HG02943 (cell line): Measurements from ENCODE around the gene SCOC.
A peak's percentile ranks its signal among the peaks of the same experiment; 100 is the strongest.

Experiments
- ATAC-seq: cut with Tn5 transposase; IDR thresholded peaks from one replicate; pipeline ENCODE4 v1.9.1; 2021; ENCODE audit warnings: mild to moderate bottlenecking, low read depth, moderate library complexity; ENCODE audit not compliant: unreplicated experiment

SCOC gene

DNA sequence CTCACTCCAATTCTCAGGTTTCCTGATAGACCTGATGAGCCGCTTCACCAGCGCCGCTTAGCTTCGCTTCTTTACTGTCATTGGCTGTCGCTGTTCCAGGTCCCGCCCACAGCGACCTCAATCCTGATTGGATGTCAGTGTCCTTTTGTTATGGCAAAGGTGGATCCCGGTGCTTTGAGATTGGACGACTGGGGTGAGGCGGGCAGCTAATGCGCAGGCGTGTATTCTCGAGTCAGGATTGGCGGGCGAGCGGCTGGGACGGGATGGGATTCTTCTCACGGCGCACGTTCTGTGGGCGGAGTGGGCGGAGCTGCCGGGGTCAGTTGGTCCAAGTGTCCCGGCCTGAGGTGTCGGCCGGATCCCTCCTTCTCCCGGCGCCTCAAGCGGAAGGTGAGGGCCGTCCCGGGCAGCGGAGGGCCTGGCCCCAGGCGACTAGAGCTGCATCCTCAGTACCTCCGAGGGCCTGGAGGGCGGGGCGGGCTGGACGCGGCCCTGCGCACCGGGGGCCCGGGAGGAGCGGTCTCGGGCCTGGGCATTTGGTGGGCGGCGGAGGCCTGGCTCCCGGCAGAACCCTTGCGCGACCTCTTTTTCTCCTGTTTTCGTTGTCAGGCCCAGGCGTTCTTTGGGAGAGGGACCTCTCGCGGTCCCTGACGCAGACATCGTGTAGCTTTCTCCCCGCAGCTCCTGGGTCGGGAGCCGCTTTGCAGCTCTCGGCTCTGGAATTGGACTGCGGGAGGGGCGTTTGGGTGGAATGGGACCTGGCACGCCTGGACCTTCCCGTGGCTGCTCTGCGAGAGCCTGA, at the start of gene SCOC:
SCOC (plus strand) TSS at position 319 of the 802 bp plus-strand sequence. CDS start 5,525 bp downstream, outside the sequence.
- peak; percentile 95 for ATAC-seq

DNA sequence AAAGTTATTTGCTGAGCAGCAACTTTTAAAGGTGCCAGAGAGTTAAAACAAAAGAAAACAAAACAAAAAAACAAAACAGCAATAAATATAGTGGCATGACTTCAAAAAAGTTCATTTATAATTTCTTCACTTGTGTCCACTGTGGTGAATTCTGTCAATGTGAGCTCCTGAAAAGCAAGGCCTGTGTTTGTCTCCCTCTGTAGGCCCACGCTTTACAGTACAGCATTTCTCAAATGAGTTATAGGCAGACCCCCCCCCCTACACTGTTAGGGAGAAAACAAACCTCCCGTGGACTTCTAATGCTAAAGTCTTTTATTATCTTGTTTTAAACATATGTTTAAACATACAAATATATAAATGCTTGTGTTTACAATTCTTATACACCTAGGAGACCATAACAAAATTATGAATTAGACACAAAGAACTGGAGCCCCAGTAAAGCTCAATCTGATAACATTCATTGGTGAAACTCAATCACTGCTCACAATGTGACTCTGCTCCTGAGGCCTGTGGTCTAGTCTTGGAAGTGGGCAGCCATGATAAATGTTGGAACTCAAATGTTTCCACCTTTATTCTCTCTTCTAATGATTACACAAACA, 47.0 kb upstream of the SCOC start:
- no peak for ATAC-seq

DNA sequence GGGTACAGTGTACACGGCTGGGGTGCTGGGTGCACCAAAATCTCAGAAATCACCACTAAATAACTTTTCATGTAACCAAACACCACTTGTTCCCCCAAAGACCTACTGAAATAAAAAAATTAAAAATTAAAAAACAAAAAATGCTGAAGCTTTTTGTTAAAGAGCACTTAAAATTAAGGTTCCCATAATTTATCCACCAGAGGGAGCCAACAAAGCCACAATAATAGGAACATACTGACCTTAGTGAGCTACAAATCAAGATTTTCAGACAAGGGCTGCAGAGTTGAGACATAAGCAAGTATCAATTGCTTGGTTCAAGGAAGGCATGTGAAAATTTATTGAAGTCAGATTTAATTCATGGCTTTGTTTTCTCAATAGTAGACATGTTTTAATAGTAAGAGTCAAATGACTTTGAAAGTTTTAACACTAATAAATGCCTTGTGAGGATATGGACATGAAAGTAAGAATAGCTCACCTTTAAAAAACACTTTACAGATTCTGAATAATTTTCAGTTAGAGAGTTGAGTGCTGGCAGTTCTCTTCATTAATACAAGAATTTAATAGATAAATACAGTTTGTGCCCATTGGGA, 43.0 kb upstream of the SCOC start:
- no peak for ATAC-seq

DNA sequence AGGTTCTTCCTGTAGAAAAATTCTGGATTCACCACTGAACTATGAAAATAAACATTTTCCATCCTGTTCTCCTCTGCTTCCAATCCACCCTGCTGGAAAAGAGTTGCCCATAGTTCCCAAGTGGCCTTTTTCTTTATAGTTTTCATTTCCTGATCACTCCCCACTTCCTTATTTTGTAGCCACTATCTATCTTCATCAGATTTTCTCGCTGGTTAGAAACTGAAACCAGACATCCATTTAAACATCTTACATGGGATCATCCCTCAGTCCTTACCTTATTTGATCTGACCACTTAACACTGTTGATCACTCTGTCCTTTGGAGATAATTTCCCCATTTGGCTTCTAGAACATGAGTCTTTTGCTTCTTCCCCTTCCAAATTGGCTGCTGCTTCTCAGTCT, 42.2 kb upstream of the SCOC start:
- no peak for ATAC-seq

DNA sequence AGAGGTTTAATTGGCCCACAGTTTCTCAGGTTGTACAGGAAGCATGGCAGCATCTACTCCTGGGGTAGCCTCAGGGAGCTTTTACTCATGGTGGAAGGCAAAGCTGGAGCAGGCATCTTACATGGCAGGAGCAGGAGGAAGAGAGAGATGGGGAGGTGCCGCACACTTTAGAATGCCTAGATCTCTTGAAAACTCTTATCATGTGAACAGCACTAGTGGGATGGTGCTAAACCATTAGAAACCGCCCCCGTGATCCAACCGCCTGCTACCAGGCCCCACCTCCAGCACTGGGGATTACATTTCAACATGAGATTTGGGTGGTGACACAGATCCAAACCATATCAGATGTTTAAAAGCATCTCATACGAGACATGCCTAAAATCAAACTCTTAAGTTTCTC, 41.6 kb upstream of the SCOC start:
- ATAC-seq = no peak

DNA sequence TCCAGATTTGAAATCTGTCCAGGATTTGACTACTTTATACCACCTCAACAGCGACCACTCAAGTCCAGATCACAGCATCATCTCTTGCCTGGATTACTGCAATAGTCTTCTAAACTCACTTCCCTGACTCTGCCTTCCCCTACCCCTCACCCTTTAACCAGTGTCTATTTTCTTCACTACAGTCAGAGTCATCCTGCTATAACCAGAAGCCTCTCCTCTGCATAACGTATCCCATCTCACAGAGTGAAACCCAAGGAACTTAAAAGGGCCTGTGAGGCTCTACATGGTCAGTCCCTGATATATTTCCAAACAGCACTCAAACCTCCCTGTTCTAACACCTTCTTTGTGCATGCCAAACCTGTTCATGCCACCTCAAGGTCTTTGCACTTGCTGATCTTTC, 40.7 kb upstream of the SCOC start:
- no peak for ATAC-seq

DNA sequence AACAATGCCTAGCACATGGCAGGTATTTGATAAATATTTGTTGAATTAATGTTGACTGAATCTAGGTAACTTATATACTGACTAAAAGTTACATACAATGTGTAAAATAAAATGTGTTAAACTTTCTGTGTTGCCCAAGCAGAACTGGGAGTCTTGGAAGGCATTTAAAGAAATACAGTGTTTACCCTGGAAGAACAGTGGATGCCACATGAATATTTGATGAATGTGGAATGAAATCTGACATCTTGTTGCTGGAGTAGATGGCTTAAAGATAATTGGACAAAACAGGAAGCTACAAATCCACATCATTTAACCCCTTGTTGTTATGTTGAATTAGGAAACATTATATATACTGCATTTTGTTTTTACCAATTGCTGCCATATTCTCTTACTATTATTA, 39.9 kb upstream of the SCOC start:
- no peak for ATAC-seq

DNA sequence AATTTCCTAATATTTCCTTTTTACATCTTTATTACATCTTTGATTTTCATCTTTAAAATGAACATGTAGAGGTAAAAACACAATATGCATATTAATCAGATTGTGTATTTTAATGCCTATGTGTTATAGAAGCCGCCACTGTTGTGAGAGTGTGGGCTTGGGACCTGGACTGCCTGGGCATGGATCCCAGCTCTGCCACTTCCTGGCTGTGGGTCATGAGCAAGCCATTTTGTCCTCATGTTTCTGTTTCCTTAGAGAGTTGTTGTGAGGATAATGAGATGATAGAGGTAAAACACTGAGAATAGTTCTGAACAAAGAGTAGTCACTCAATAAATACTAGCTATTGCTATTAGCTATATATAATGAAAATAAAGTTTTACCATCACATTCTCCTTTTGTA, 38.4 kb upstream of the SCOC start:
- ATAC-seq = no peak

DNA sequence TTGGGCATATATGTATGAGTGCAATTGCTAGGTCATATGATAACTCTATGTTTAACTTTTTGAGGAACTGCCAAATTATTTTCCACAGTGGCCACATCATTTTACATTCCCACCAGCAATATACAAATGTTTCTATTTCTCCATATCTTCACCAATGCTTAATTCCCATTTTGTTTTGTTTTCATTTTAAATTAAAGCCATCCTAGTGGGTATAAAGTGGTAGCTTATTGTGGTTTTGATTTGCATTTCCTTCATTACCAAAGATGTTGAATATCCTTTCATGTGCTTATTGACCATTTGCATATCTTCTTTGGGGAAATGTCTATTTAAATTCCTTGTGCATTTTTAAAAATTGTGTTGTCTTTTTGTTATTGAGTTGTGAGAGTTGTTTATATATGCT, 36.7 kb upstream of the SCOC start:
- no peak for ATAC-seq

DNA sequence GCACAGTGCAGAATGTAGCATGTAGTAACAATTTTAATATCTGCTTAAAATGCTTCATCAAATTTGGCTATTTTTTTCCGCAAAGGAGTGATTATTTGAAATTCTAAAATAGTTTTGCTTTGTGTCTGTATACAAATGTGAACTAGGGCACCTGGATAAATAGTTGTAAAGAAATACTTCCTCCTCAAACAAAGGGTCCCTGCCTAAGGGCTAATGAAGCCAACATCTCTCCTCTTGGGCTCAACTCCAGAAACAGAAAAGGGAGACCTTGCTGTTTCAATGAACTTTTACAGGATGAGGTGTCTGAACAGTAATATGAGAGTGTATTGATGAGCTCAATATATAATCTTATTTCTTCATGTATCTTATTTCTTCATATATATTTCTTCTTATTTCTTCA, 30.8 kb upstream of the SCOC start:
- ATAC-seq = no peak

DNA sequence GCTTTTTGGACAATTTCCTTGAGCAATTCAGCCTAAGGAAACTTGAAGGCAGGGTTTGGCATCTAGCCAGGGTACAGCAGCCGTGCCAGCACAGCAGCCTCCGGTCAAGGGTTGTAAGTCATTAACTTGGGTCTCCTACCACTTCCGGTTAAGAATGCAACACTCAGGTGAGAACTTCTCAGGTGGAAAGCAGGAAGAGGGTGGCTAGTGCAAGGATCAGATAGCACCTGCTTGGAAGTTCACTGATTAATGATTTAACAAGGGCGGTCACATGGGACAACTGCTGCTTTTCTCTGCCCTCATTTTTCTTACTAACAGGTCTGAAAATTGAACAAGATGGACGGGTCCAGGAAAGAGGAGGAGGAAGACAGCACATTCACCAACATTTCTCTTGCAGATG, 30.1 kb upstream of the SCOC start:
- peak; percentile 87 for ATAC-seq

DNA sequence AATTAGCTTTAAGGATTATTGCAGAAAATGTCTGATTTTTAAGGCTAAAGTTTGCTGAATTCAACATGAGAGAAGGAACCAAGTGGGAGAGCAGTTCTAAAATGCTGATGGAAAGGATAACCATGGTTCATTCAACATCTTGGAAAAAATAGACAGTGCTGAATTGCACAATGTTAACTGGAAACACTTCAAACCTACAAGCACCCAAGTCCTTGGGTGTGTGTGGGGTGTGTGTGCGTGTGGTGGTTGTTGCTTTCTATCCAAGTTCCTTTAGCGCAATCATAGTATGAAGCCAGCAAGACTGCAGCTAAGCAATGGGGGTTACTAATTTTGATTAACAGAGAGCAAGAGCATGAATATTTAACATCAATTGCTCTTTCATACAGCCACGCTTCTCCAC, 29.3 kb upstream of the SCOC start:
- no peak for ATAC-seq

DNA sequence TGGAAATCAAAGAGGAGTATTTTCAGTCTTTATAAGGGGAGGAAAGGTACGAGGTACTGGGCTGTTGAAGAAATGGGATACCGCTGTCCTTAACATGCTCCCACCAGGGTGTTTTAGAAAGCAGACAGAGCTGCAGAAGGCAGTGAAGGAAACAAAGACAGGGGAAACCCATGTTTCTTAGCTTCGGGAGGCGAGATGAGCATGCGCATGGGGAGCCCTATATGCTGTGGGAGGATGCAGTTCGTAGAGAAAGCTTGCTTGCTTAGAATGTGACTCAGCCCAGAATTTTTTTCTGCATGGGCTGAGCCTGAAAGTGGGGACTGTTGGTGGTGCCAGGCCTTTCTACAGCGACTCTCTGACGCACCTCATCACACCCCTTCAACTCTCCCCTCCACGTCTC, 28.8 kb upstream of the SCOC start:
- no peak for ATAC-seq

DNA sequence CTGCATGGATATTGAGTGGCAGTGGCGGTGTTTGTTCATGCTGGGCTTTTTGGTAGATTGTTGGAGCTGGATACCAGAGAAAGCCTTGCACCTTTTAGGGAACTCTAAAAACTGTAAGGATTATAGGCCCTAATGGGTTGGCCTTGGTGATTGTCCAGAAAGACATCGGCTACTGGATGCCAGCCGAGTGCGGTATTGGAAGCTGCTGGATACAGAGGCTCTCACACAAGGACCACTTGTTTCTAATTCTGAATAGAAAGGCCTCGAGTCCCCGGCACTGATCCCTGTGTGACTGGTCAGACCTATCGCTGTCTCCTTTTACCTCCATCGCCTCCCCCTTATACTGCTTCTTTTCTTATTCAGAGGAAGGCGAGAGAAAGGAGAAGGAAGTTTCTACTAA, 27.3 kb upstream of the SCOC start:
- no peak for ATAC-seq

DNA sequence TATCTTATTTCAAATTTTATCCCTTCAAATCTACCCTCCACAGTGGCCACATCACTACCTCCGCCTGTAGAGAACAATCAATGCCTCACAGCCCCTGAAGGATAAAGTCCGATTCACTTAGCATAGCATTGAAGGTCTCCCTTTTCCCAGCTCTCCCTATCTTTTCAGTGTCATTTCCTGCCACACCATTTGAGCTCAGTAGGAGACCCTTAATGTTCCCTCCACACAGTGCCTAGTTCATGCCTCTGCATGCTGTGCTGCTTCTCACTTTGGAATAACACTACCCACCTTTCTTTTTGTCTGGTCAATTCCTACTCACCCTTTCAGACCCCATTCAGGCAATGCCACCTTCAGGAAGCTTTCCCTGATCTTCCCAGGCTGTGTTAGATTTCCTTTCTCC, 23.6 kb upstream of the SCOC start:
- no peak for ATAC-seq

DNA sequence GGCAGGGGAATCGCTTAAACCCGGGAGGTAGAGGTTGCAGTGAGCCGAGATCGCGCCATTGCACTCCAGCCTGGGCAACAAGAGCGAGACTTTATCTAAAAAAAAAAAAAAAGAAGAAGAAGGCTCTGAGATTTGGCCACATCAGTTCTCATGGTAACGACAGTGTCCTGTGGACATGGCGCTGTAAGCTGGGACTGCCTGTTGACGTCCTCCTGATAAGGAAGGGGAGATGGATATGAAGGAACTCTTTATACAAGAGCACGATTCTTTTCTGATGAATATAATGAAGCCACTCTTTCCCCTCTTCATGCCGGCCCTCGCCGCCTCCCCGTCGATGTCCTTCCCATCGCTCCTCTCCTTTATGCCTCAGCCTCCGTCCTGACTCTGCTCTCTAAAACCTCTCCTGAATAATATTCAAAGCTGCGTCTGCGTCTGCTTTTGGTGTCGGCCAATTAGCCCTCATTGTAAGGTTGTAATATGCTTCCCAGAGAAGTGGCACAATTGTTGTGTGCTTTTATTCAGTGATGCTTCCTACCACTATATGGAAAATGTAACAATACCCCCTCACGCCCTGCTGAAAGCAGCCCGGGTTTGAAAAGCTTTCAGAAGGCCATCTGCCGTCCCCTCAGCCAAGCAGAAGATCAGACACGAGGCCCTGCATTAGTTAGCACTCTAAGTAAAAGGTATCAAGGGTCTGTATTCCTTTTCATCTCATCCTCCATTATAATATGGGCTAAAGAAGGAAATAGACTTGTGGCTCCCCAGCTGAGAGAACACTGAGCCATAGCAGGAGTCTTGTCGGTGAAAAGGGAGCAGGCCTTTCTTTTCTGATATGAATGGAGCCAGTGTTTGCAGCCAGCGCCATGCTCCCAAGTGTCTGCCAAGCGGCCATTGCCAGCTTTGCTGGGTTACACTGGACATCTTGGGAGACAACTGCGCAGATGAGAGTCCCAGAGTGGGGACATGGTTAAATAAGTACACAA, 22.1 kb upstream of the SCOC start:
- no peak for ATAC-seq

DNA sequence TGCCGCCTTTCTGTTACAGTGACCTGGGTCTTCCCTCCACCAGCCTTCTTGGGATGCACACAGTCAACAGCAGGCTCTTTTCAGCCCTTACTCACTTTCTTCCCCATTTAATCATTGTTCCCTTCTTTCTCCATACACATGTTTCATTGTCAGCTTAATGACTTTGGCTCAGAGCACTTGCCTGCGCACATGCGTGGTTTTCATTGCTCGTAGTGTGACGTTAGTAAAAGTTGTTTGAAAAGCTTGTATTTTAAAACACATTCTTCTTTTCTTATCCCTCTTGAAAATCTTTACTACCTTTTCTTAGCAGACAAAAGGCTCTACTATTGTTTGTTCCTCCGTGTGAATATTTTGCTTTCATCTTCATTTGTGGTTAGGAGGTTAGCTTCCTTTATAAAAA, 19.7 kb upstream of the SCOC start:
- ATAC-seq = no peak

DNA sequence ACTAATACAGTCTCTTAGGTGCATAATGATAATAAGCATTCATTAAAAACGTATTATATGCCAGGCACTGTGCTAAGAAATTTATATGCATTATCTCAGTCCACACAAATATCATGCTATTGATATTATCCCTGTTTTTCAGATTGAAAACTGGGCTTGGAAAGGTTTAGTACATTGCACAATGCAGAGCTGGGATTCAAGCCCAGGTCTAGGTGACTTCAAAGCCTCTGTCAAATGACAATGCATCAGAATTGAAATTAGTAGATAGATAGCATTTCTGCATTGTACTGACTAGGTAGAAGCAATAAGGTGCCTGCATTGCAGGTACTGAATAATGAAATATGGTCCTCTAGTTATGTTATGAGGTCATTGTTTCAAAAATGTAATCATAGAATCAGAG, 18.2 kb upstream of the SCOC start:
- ATAC-seq = no peak

DNA sequence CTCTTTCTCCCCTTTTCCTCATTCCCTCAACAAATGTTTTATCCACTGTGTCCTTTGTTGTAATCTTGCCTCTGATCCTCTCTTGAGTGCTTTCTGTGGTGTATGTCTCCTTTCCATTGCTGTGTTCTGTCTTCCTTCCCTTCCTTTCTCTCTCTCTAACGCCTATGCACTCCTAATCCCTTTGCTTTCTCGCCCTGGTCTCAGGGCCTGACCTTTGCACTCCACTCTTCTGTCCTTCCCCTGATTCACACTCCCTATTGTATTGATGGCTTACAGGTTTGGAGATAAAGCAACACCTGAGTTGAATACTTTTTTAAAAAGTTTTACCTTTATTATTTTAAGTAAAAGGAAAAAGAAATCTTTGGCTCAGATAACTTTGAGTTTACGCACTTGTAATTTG, 15.6 kb upstream of the SCOC start:
- ATAC-seq = no peak

DNA sequence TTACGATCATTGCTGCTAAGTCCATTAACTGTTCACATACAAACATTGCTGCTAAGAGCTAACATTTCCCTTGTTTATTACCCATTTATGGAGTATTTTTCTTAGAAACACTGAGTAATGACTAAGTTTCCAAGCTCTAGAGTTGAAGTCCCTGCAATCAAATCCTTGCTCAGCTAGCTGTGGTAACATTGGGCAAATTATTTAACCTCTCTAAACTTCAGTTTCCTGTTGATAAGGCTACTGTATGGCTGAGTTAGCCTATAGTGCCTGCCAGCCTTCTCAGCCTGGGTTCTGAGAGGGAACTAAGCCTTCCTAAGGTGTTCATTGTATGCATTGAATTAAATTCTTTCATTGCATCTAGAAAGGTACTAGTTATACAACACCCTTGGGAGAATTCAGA, 15.2 kb upstream of the SCOC start:
- no peak for ATAC-seq
